Measurements from ENCODE around the gene GRIA3. TPM values are rescaled to one million over a fixed set of nuclear protein-coding genes. Genes with fewer than 3 reads are reported as not detected.

GRIA3 gene
- total RNA-seq, 1 experiment from 2014 or later: not detected

DNA sequence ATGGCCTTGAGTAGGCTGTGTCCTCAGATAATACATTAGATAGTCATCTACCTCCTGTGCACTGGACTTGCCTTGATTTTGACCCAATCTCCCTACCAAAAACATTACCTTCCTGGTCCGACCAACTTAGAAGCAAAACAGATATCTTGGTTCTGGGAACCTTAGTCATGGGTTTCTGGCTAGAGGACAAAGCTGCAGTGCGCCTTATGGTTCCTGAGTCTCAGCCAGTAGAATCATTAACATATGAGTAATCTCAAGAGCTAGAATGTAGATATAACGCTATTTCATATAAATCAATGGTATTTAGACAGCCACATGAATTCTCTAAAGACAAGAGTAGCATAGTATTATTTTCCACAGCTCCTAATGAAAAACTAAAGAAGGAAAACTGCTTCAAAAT is 83.1 kb downstream of the GRIA3 start:
- H3K36me3 ChIP-seq (ENCODE audit: low read depth): no peaks in the 10 kb centered on the region
- no peaks in the 10 kb centered on the region for H3K4me1 ChIP-seq (replicated peaks; ENCODE audit: insufficient read depth)
- H3K9me3 ChIP-seq (ENCODE audit: insufficient read depth, low read depth): no peaks in the 10 kb centered on the region
- H3K27me3 ChIP-seq (ENCODE audit: insufficient read depth, low read depth): no peaks in the 10 kb centered on the region
- intact Hi-C loops (cut with micrococcal nuclease; ENCODE audit: unreplicated experiment): no loop called here
- H3K4me2 ChIP-seq: no peak overlapping the region
- no peak overlapping the region for H3K27ac ChIP-seq
- no peak overlapping the region for H2AFZ ChIP-seq
- no peaks in the 10 kb centered on the region for H3K79me2 ChIP-seq (ENCODE audit: low read depth)
- CTCF ChIA-PET: no interaction called here
- no TSS peak for BruUV-seq (replicated peaks)
- no peak for DNase-seq
- POLR2A ChIA-PET (ENCODE audit: unreplicated experiment): no interaction called here
- H3K4me3 ChIP-seq: no peak overlapping the region
- TF ChIP-seq, protein P1, sequence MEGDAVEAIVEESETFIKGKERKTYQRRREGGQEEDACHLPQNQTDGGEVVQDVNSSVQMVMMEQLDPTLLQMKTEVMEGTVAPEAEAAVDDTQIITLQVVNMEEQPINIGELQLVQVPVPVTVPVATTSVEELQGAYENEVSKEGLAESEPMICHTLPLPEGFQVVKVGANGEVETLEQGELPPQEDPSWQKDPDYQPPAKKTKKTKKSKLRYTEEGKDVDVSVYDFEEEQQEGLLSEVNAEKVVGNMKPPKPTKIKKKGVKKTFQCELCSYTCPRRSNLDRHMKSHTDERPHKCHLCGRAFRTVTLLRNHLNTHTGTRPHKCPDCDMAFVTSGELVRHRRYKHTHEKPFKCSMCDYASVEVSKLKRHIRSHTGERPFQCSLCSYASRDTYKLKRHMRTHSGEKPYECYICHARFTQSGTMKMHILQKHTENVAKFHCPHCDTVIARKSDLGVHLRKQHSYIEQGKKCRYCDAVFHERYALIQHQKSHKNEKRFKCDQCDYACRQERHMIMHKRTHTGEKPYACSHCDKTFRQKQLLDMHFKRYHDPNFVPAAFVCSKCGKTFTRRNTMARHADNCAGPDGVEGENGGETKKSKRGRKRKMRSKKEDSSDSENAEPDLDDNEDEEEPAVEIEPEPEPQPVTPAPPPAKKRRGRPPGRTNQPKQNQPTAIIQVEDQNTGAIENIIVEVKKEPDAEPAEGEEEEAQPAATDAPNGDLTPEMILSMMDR (conservative IDR thresholded peaks at IDR 0.05): no peak
- no peak for TF ChIP-seq EZH2 (IDR thresholded peaks at IDR 0.05; ENCODE audit: low read depth)
- H4K20me1 ChIP-seq (ENCODE audit: insufficient read depth): no peaks in the 10 kb centered on the region
- H3K9me2 ChIP-seq (ENCODE audit: insufficient read depth): no peaks in the 10 kb centered on the region
- H3F3A ChIP-seq (ENCODE audit: insufficient read depth, low read depth): no peaks in the 10 kb centered on the region

DNA sequence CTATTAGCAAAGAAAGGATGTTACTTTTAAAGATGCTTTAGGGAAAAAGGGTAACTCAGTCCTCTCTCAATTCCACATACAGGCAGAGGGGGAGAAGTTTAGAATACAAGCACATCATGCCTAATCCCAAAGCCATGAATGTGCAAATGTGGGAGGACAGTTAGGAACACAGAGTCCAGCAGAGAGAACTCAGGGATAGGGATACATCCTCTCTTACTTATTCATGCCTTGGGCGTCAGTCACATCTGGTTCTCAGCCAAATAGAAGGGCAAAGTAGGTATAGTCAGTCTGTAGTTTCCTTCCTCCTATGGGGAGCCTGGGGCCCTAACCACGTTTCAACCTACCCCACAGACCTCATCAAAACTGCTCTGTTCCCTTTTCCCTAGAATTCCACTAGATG is 87.8 kb downstream of the GRIA3 start:
- Histone ChIP-seq H3F3A (ENCODE audit: insufficient read depth, low read depth) (no peaks in the 10 kb centered on the region), H3K4me2 (no peak overlapping the region), H3K4me3 (no peak overlapping the region), H3K4me1 (replicated peaks; ENCODE audit: insufficient read depth) (no peaks in the 10 kb centered on the region), H2AFZ (no peak overlapping the region), H3K9me2 (ENCODE audit: insufficient read depth) (no peaks in the 10 kb centered on the region), H3K79me2 (ENCODE audit: low read depth) (no peaks in the 10 kb centered on the region), H3K27me3 (ENCODE audit: insufficient read depth, low read depth) (no peaks in the 10 kb centered on the region), H4K20me1 (ENCODE audit: insufficient read depth) (no peaks in the 10 kb centered on the region), H3K9me3 (ENCODE audit: insufficient read depth, low read depth) (no peaks in the 10 kb centered on the region), H3K36me3 (ENCODE audit: low read depth) (no peaks in the 10 kb centered on the region), H3K27ac (no peak overlapping the region)
- BruUV-seq (replicated peaks): no TSS peak
- intact Hi-C loops (cut with micrococcal nuclease; ENCODE audit: unreplicated experiment): no loop called here
- TF ChIP-seq, protein P1 (conservative IDR thresholded peaks at IDR 0.05): no peak
- no peak for TF ChIP-seq EZH2 (IDR thresholded peaks at IDR 0.05; ENCODE audit: low read depth)
- DNase-seq: no peak
- CTCF ChIA-PET: no interaction called here
- POLR2A ChIA-PET (ENCODE audit: unreplicated experiment): no interaction called here

DNA sequence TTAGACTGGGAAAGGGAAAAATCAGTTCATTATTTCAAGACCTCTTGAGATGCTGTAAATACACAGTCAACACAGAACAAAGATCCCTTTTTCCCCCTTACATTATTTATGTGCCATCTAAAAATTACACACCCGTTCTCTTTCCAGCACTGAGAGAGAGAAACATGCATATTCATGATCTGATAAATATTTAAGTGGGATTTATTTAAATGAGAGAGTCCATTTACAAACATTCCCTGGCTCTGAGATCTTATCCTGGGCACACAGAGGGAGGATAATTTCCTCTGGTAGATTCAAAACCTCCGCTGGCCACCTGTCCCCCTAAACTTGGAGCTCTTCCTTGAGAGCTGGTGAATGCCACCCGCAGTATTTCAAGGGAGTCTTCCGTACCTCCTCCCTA is 88.6 kb downstream of the GRIA3 start:
- no peak for DNase-seq
- Histone ChIP-seq H3K27me3 (ENCODE audit: insufficient read depth, low read depth) (no peaks in the 10 kb centered on the region), H4K20me1 (ENCODE audit: insufficient read depth) (no peaks in the 10 kb centered on the region), H3K27ac (no peak overlapping the region), H3F3A (ENCODE audit: insufficient read depth, low read depth) (no peaks in the 10 kb centered on the region), H3K79me2 (ENCODE audit: low read depth) (no peaks in the 10 kb centered on the region), H3K4me2 (no peak overlapping the region), H3K9me3 (ENCODE audit: insufficient read depth, low read depth) (no peaks in the 10 kb centered on the region), H3K4me1 (replicated peaks; ENCODE audit: insufficient read depth) (no peaks in the 10 kb centered on the region), H3K9me2 (ENCODE audit: insufficient read depth) (no peaks in the 10 kb centered on the region), H3K4me3 (no peak overlapping the region), H3K36me3 (ENCODE audit: low read depth) (no peaks in the 10 kb centered on the region), H2AFZ (no peak overlapping the region)
- no TSS peak for BruUV-seq (replicated peaks)
- POLR2A ChIA-PET (ENCODE audit: unreplicated experiment): no interaction called here
- CTCF ChIA-PET: no interaction called here
- TF ChIP-seq EZH2 (IDR thresholded peaks at IDR 0.05; ENCODE audit: low read depth): no peak
- TF ChIP-seq, protein P1 (conservative IDR thresholded peaks at IDR 0.05): no peak
- intact Hi-C loops (cut with micrococcal nuclease; ENCODE audit: unreplicated experiment): no loop called here

Data from PC-9 (cell line).